HEK293 (cell line): ENCODE results near the gene RIMS4.

Experiments
- CTCF ChIA-PET: fragments of 350-600 bp; formaldehyde crosslinking; extraction: SDS; loops from one replicate; lab custom pipeline; 2021; ENCODE audit warnings: antibody characterized with exemption; lab: Yijun Ruan, JAX
- POLR2A ChIA-PET: fragments of 300-600 bp; formaldehyde crosslinking; extraction: SDS; loops from one replicate; lab custom pipeline; 2020; ENCODE audit warnings: antibody characterized with exemption, inconsistent platforms; lab: Yijun Ruan, JAX
- H3K27ac ChIP-seq: fragments of 200-500 bp; sonication (Bioruptor generic); 2 replicates; pipeline ENCODE4 v1.5.1; 2014; ENCODE audit warnings: low read depth, low read length, control low read depth, inconsistent platforms; ENCODE audit errors: extremely low read depth
- H3K36me3 ChIP-seq, 2 experiments: fragments of 200-500 bp in 1 of 2; sonication (Bioruptor generic) in 1 of 2; 1 replicate in 1 of 2; 2 replicates in 1 of 2; pipeline ENCODE4 v1.5.1; 2014 to 2017; ENCODE audit warnings: inconsistent platforms in 2 of 2, low read length in 2 of 2; ENCODE audit not compliant: control insufficient read depth in 2 of 2, insufficient read depth in 1 of 2
- H3K4me1 ChIP-seq: fragments of 200-500 bp; sonication (Bioruptor generic); 2 replicates; pipeline ENCODE4 v1.5.1; 2014; ENCODE audit warnings: mild to moderate bottlenecking, low read length, inconsistent platforms; ENCODE audit not compliant: control insufficient read depth, insufficient read depth
- H3K4me3 ChIP-seq: 2 replicates; pipeline ENCODE4 v1.5.1; 2011; ENCODE audit warnings: low read depth, mild to moderate bottlenecking, control low read depth, low read length, moderate library complexity
- H3K9me3 ChIP-seq: fragments of 200-500 bp; sonication (Bioruptor generic); 2 replicates; pipeline ENCODE4 v1.5.1; 2014; ENCODE audit warnings: low read depth, low read length, inconsistent platforms; ENCODE audit not compliant: control insufficient read depth, insufficient read depth
- BCL11A ChIP-seq: fragments of 450-650 bp; formaldehyde crosslinking; IDR thresholded peaks from 2 replicates; pipeline ENCODE4 v1.5.1; 2016; ENCODE audit warnings: low read depth, missing biosample characterization, missing genetic modification characterization
- PRDM1 ChIP-seq: fragments of 450-650 bp; formaldehyde crosslinking; IDR thresholded peaks from 2 replicates; pipeline ENCODE4; 2016; ENCODE audit warnings: missing biosample characterization, missing genetic modification characterization
- WT1 ChIP-seq: fragments of 450-650 bp; formaldehyde crosslinking; IDR thresholded peaks from 2 replicates; pipeline ENCODE4 v1.5.1; 2016; ENCODE audit warnings: missing biosample characterization, missing genetic modification characterization
- YY2 ChIP-seq: fragments of 450-650 bp; formaldehyde crosslinking; IDR thresholded peaks from 2 replicates; pipeline ENCODE4 v1.5.1; 2016; ENCODE audit warnings: missing biosample characterization, missing genetic modification characterization
- ZBTB20 ChIP-seq: fragments of 450-650 bp; formaldehyde crosslinking; IDR thresholded peaks from 2 replicates; pipeline ENCODE4 v1.5.1; 2016; ENCODE audit warnings: missing biosample characterization, missing genetic modification characterization
- ZEB2 ChIP-seq: fragments of 450-650 bp; formaldehyde crosslinking; IDR thresholded peaks from 2 replicates; pipeline ENCODE4 v1.5.1; 2016; ENCODE audit warnings: missing biosample characterization, missing genetic modification characterization
- ZFP69B ChIP-seq: fragments of 450-650 bp; formaldehyde crosslinking; IDR thresholded peaks from 2 replicates; pipeline ENCODE4 v1.5.1; 2016; ENCODE audit warnings: missing biosample characterization, missing genetic modification characterization
- ZNF23 ChIP-seq: fragments of 450-650 bp; formaldehyde crosslinking; IDR thresholded peaks from 2 replicates; pipeline ENCODE4 v1.5.1; 2016; ENCODE audit warnings: missing biosample characterization, missing genetic modification characterization, borderline replicate concordance
- ZNF302 ChIP-seq: fragments of 450-650 bp; formaldehyde crosslinking; IDR thresholded peaks from 2 replicates; pipeline ENCODE4 v1.5.1; 2016; ENCODE audit warnings: missing biosample characterization, missing genetic modification characterization, low read depth
- ZNF404 ChIP-seq: fragments of 450-650 bp; formaldehyde crosslinking; IDR thresholded peaks from 2 replicates; pipeline ENCODE4 v1.5.1; 2017; ENCODE audit warnings: missing biosample characterization, missing genetic modification characterization
- ZNF449 ChIP-seq: fragments of 450-650 bp; formaldehyde crosslinking; IDR thresholded peaks from 2 replicates; pipeline ENCODE4 v1.5.1; 2017; ENCODE audit warnings: missing biosample characterization, mild to moderate bottlenecking, missing genetic modification characterization, moderate library complexity
- ZNF501 ChIP-seq: fragments of 450-650 bp; formaldehyde crosslinking; IDR thresholded peaks from 2 replicates; pipeline ENCODE4 v1.5.1; 2016; ENCODE audit warnings: missing biosample characterization, missing genetic modification characterization
- ZNF549 ChIP-seq: fragments of 450-650 bp; IDR thresholded peaks from 2 replicates; pipeline ENCODE4 v1.5.1; 2018; ENCODE audit warnings: missing biosample characterization, missing genetic modification characterization, mild to moderate bottlenecking, inconsistent platforms, moderate library complexity
- ZNF558 ChIP-seq: fragments of 450-650 bp; formaldehyde crosslinking; IDR thresholded peaks from 2 replicates; pipeline ENCODE4 v1.5.1; 2016; ENCODE audit warnings: missing biosample characterization, missing genetic modification characterization
- ZNF585B ChIP-seq: fragments of 450-650 bp; formaldehyde crosslinking; IDR thresholded peaks from 2 replicates; pipeline ENCODE4 v1.5.1; 2016; ENCODE audit warnings: missing biosample characterization, missing genetic modification characterization
- ZNF621 ChIP-seq: fragments of 450-650 bp; formaldehyde crosslinking; IDR thresholded peaks from 2 replicates; pipeline ENCODE4 v1.5.1; 2017; ENCODE audit warnings: missing biosample characterization, missing genetic modification characterization
- ZNF645 ChIP-seq: fragments of 450-650 bp; formaldehyde crosslinking; IDR thresholded peaks from 2 replicates; pipeline ENCODE4; 2016; ENCODE audit warnings: missing biosample characterization, missing genetic modification characterization
- ZNF664 ChIP-seq: fragments of 450-650 bp; formaldehyde crosslinking; IDR thresholded peaks from 2 replicates; pipeline ENCODE4 v1.5.1; 2016; ENCODE audit warnings: missing biosample characterization, missing genetic modification characterization
- ZNF692 ChIP-seq: fragments of 450-650 bp; formaldehyde crosslinking; IDR thresholded peaks from 2 replicates; pipeline ENCODE4 v1.5.1; 2016; ENCODE audit warnings: missing biosample characterization, missing genetic modification characterization
- ZNF785 ChIP-seq: fragments of 450-650 bp; formaldehyde crosslinking; IDR thresholded peaks from 2 replicates; pipeline ENCODE4 v1.5.1; 2016; ENCODE audit warnings: missing biosample characterization, missing genetic modification characterization
- ZNF837 ChIP-seq: fragments of 450-650 bp; formaldehyde crosslinking; IDR thresholded peaks from 2 replicates; pipeline ENCODE4 v1.5.1; 2016; ENCODE audit warnings: missing biosample characterization, missing genetic modification characterization
- TF ChIP-seq, protein P1 (sequence below): fragments of 450-650 bp; formaldehyde crosslinking; IDR thresholded peaks from 2 replicates; pipeline ENCODE4 v1.5.1; 2016; ENCODE audit warnings: missing biosample characterization, missing genetic modification characterization

Gene RIMS4

DNA sequence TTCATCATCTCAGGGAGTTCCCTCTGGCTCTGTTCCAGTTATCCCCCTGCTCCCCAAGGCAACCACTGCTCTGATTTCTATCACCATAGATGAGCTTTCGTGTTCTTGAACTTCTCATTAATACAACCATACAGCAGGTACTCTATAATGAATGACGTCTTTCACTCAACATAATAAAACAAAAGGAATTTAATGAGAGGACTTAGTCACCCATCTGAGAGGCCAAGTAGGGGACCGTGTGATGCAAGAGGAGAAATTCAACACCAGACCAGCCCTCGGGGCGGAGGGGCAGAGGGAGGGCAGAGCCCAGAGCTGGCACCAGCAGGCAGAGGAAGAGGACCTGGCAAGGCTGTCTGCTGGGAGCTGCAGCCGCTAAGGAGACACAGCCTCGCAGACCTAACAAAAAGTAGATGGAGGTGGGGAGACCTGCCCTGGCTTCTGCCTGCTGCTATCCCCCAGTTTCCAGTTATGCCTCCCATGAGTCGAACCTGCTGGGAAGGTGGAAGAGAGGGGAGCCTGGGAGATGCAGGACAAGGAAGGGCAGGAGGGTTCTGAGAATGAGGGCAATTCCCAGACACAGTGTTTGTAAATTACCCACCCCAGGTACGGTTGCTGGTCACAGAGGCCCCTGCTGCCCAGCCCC lies 81.4 kb downstream of the RIMS4 start (continued):
- TF ChIP-seq ZNF449 (tag by site-specific recombination), result no peak
- TF ChIP-seq BCL11A, result peak; percentile 92
- no peak for TF ChIP-seq ZNF23
- peak; percentile 67; the same call in 1 of the 2 replicates for TF ChIP-seq PRDM1
- no peak for TF ChIP-seq ZNF549 (tag by site-specific recombination)
- TF ChIP-seq ZNF785 (tag by site-specific recombination), result no peak
- TF ChIP-seq ZNF621 (tag by site-specific recombination), result no peak
- TF ChIP-seq WT1 (tag by site-specific recombination), result peak; percentile 89
- TF ChIP-seq ZNF558, result peak; percentile 61; the same call in 1 of the 2 replicates
- no peak; the same call in 1 of the 2 replicates for TF ChIP-seq YY2 (tag by site-specific recombination)
- no peak; the same call in 1 of the 2 replicates for TF ChIP-seq ZNF501 (tag by site-specific recombination)
- peak; percentile 73 for TF ChIP-seq ZFP69B (tag by site-specific recombination)
- TF ChIP-seq ZNF837 (tag by site-specific recombination), result no peak

GRCh38 chr20:44727651-44728050 lies 82.7 kb downstream of the RIMS4 start:
- TF ChIP-seq ZNF664 (tag by site-specific recombination), result no peak
- no peak for TF ChIP-seq ZBTB20 (tag by site-specific recombination)
- no peak for TF ChIP-seq ZNF302
- no peak for TF ChIP-seq ZNF692 (tag by site-specific recombination)
- no peak for TF ChIP-seq ZNF404 (tag by site-specific recombination)
- no peaks in the 10 kb centered on the region for H3K9me3 ChIP-seq
- ChIA-PET CTCF (interaction anchor here (0.6 to 8.2 kb wide), 3 partner anchors 20 to 231 kb away, joined by 4 to 208 read pairs (median 7); no protein-coding TSS in a partner anchor), POLR2A (no interaction called here)
- H3K36me3 ChIP-seq, result no peaks in the 10 kb centered on the region
- no peak overlapping the region for H3K27ac ChIP-seq
- H3K4me3 ChIP-seq, result no peak overlapping the region
- H3K4me1 ChIP-seq, result peaks cover 7% of the 10 kb centered on the region

DNA sequence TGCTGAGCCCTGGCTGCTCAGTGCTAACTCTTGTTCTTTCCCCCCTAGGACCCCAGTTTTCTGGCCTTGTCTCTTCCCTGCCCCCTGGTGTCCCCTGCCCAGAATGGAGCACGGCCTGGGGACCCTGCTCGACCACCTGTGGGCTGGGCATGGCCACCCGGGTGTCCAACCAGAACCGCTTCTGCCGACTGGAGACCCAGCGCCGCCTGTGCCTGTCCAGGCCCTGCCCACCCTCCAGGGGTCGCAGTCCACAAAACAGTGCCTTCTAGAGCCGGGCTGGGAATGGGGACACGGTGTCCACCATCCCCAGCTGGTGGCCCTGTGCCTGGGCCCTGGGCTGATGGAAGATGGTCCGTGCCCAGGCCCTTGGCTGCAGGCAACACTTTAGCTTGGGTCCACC lies 83.3 kb downstream of the RIMS4 start:
- no peak overlapping the region for H3K4me3 ChIP-seq
- H3K27ac ChIP-seq, result no peak overlapping the region
- no peaks in the 10 kb centered on the region for H3K36me3 ChIP-seq
- POLR2A ChIA-PET, result interaction anchor here (0.6 kb wide), 1 partner anchor 342 kb away, joined by 3 read pairs; no protein-coding TSS in a partner anchor
- H3K4me1 ChIP-seq, result peaks cover 7% of the 10 kb centered on the region
- CTCF ChIA-PET, result interaction anchor here (0.7 to 0.8 kb wide), 2 partner anchors 9 to 42 kb away, joined by 3 to 5 read pairs; no protein-coding TSS in a partner anchor
- no peaks in the 10 kb centered on the region for H3K9me3 ChIP-seq
- TF ChIP-seq ZNF585B (tag by site-specific recombination), result no peak
- TF ChIP-seq ZEB2, result no peak
- TF ChIP-seq, protein P1, sequence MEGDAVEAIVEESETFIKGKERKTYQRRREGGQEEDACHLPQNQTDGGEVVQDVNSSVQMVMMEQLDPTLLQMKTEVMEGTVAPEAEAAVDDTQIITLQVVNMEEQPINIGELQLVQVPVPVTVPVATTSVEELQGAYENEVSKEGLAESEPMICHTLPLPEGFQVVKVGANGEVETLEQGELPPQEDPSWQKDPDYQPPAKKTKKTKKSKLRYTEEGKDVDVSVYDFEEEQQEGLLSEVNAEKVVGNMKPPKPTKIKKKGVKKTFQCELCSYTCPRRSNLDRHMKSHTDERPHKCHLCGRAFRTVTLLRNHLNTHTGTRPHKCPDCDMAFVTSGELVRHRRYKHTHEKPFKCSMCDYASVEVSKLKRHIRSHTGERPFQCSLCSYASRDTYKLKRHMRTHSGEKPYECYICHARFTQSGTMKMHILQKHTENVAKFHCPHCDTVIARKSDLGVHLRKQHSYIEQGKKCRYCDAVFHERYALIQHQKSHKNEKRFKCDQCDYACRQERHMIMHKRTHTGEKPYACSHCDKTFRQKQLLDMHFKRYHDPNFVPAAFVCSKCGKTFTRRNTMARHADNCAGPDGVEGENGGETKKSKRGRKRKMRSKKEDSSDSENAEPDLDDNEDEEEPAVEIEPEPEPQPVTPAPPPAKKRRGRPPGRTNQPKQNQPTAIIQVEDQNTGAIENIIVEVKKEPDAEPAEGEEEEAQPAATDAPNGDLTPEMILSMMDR (tag by site-specific recombination), result 0 out of 2 replicates have a peak, but pooled peaks have one; percentile 16
- no peak for TF ChIP-seq ZNF692 (tag by site-specific recombination)
- no peak for TF ChIP-seq ZNF645 (tag by site-specific recombination)
